NCI-H748 (cell line): ENCODE results near the gene SPEN.
"Not testable (repeated sequence)": the region's sequence is repeated elsewhere in the genome, so short reads cannot be mapped to it uniquely, and the experiment has no call there.

Source experiments
- DNase-seq: peaks from one replicate; lab custom pipeline; 2025; ENCODE audit not compliant: unreplicated experiment; lab: John Stamatoyannopoulos, UW

SPEN gene

DNA sequence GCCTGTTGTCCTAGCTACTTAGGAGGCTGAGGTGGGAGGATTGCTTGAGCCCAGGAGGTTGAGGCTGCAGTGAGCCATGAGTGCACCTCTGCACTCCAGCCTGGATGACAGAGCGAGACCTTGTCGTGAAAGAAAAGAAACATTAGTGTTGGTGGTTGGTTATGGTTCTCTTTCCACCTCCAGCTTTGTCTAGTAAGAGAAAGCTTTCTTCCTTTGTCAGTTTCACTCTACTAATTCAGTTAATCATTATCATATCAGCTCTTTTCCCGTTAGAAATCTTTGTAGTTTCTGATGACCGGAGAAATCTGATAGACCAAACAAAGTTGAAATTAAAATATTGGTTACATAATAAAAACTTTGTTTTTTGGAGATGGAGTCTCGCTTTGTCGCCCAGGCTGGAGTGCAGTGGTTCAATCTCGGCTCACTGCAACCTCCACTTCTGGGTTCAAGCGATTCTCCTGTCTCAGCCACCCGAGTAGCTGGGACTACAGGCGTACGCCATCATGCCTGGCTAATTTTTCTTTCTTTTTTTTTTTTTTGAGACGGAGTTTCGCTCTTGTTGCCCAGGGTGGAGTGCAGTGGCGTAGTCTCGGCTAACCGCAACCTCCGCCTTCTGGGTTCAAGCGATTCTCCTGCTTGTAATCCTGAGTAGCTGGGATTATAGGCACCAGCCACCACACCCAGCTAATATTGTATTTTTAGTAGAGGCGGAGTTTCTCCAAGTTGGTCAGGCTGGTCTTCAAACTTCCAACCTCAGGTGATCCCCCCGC lies 49.5 kb downstream of the SPEN start:
- DNase-seq, result not testable (repeated sequence)

DNA sequence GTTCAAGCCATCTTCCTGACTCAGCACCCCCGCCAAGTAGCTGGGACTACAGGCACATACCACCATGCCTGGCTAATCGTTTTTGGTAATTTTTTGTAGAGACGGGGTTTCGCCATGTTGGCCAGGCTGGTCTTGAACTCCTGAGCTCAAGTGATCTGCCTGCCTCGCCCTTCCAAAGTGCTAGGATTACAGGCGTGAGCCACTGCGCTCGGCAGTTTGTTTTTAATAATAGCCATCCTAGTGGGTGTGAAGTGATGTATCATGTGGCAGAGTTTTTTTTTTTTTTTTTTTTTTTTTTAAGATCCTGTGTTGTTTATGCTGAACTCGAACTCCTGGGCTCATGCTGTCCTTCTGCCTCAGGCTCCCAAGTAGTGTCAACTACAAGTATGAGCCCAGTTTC lies 51.8 kb downstream of the SPEN start:
- DNase-seq, result no peak

GRCh38 chr1:15900662-15901279 lies 53.3 kb downstream of the SPEN start:
- DNase-seq, result no peak

DNA sequence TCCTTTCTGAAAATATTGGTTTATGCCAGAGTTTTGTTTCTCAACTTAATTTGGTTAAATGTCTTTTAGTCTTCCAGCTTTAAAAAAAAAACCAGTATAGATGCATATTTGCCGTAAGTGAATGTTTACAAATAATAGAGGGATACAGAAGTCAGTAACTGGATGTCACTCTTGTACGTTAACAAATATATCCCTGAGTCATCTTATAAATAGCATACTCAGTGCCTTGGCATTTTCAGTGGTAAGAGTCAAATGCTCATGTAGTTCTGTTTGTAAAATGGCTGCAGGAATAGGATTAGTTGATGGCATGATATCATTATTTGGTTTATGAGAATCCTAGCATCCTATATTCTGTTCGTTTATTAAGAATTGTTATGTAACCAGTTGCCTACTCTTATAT lies 55.4 kb downstream of the SPEN start:
- DNase-seq, result no peak

DNA sequence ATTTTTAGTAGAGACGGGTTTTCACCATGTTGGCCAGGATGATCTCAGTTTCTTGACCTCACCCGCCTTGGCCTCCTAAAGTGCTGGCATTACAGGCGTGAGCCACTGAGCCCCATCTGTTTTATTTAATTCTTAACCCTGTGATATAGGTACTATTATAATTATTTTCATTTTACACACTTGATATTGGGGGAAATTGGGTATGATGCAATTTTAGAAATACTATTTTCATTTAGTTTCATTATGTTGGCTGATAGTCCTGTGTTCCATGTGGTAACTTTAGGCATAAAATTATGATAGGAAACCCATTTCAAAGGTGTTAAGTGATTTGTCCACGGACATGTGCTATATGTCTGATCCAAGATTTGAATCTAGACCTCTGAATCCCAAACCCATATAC lies 61.1 kb downstream of the SPEN start:
- DNase-seq, result no peak

- no peak for DNase-seq
Measured at GRCh38 chr1:15911141-15911540, 63.6 kb downstream of the SPEN start.

DNA sequence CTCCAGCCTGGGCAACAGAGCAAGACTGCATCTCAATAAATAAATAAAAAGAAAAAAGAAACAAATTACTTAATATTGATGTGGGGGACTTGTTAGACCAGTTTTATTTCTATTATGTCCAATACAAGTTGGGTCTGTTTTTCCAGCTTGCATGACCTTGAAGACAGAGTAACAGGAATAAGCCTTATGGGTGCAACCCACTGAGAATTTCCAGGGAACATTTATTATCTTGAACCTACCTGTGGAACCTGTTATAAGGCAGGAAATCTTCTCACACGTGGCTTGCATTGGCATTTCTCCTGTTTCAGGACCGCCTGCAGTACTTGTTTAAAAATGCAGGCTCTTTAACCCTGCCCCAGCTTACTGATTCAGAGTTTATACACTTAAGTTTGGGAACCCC lies 64.4 kb downstream of the SPEN start:
- no peak for DNase-seq

DNA sequence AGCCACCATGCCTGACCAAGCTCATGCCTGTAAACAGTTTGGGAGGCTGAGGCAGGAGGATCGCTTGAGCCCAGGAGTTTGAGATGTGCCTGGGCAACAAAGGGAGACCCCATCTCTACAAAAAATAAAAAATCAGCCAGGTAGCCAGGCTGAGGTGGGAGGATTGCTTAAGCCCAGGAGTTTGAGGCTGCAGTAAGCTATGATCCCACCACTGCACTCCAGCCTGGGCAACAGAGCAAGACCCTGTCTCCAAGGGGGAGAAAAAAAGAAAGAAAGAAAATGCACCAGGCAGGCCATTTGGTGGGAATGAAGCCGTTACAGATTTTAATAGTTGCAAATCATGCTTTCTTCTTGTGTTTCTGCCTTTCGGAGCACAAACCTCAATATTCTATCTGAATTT lies 66.1 kb downstream of the SPEN start:
- not testable (repeated sequence) for DNase-seq

DNA sequence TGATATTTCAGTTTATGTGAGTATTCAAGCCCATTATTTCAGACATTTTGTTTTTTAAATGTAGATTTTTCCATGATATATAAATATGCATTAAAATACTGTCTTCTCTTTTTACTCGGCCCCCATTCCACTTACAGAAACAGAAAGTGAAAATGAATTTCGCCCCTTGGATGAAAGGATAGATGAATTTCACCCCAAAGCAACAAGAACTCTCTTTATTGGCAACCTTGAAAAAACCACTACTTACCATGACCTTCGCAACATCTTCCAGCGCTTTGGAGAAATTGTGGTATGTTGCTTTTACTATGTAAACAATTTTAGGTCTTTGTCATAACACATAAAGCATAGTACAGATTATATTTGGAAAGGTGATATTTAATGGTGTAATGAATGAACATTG lies 68.5 kb downstream of the SPEN start:
- no peak for DNase-seq

- no peak for DNase-seq
Measured at GRCh38 chr1:15916417-15916816, 68.9 kb downstream of the SPEN start.

DNA sequence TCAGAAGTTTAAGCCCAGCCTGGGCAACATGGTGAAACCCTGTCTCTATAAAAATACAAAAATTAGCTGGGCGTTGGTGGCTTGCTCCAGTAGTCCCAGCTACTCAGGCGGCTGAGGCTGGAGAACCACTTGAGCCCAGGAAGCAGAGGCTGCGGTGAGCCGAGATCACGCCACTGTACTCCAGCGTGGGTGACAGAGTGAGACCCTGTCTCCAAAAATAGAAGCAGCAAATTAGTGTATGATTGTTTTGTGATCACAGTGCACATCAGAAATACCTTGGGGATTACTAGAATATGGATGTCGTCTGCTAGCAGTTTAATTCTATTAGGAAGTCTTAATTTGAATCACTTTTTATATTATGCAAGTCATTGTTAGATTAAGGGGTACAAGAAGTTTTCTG lies 69.4 kb downstream of the SPEN start:
- DNase-seq, result no peak

- no peak for DNase-seq
Measured at GRCh38 chr1:15918962-15919715, 71.6 kb downstream of the SPEN start.

- DNase-seq, result no peak
Measured at GRCh38 chr1:15923241-15923640, 75.7 kb downstream of the SPEN start.

- not testable (repeated sequence) for DNase-seq
Measured at GRCh38 chr1:15926448-15926847, 78.9 kb downstream of the SPEN start.

GRCh38 chr1:15928971-15929965 lies 81.8 kb downstream of the SPEN start:
- no peak for DNase-seq

DNA sequence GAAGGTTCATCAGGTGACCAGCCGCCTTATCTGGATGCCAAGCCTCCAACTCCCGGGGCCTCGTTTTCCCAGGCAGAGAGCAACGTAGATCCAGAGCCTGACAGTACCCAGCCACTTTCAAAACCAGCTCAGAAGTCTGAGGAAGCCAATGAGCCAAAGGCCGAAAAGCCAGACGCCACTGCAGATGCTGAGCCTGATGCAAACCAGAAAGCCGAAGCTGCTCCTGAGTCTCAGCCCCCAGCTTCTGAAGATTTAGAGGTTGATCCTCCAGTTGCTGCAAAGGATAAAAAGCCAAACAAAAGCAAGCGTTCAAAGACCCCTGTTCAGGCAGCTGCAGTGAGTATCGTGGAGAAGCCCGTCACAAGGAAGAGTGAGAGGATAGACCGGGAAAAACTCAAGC lies 83.9 kb downstream of the SPEN start:
- DNase-seq, result no peak

DNA sequence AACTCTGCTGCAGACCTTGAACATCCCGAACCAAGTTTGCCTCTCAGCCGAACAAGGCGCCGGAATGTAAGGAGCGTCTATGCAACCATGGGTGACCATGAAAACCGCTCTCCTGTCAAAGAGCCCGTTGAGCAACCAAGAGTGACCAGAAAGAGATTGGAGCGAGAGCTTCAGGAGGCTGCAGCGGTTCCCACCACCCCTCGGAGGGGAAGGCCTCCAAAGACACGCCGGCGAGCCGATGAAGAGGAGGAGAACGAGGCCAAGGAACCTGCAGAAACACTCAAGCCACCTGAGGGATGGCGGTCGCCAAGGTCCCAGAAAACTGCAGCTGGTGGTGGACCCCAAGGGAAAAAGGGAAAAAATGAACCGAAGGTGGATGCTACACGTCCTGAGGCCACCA lies 84.4 kb downstream of the SPEN start:
- no peak for DNase-seq

DNA sequence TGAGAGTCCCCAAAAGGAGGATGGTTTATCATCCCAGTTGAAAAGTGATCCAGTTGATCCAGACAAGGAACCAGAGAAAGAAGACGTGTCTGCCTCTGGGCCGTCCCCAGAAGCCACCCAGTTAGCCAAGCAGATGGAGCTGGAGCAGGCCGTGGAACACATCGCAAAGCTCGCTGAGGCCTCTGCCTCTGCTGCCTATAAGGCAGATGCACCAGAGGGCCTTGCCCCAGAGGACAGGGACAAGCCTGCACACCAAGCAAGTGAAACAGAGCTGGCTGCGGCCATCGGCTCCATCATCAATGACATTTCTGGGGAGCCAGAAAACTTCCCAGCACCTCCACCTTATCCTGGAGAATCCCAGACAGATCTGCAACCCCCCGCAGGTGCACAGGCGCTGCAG lies 85.1 kb downstream of the SPEN start:
- no peak for DNase-seq

GRCh38 chr1:15933684-15934083 lies 86.2 kb downstream of the SPEN start:
- no peak for DNase-seq

DNA sequence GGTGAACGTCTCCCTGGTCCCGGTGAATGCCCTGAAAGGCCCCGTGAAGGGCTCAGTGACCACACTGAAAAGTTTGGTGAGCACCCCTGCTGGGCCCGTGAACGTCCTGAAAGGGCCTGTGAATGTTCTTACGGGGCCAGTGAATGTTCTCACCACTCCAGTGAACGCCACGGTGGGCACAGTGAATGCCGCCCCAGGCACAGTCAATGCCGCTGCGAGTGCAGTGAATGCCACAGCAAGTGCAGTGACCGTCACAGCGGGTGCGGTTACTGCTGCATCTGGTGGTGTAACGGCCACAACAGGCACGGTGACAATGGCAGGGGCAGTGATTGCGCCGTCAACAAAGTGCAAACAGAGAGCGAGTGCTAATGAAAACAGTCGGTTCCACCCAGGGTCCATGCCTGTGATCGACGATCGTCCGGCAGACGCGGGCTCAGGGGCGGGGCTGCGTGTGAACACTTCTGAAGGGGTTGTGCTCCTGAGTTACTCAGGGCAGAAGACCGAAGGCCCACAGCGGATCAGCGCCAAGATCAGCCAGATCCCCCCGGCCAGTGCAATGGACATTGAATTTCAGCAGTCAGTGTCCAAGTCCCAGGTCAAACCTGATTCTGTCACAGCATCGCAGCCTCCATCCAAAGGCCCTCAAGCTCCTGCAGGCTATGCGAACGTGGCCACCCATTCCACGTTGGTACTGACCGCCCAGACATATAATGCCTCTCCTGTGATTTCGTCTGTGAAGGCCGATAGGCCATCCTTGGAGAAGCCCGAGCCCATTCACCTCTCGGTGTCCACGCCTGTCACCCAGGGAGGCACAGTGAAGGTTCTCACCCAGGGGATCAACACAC lies 86.9 kb downstream of the SPEN start:
- no peak for DNase-seq
